OCI-LY1 (cell line): ENCODE results near the gene GMIP.
"Not testable (repeated sequence)": the region's sequence is repeated elsewhere in the genome, so short reads cannot be mapped to it uniquely, and the experiment has no call there.

Experiments used
- H2AFZ ChIP-seq: fragments of 200-600 bp; sonication (generic), shearing (Covaris generic); 2 replicates; pipeline ENCODE4 v1.6.0; 2014; ENCODE audit warnings: antibody characterized with exemption, mild to moderate bottlenecking, low read length
- H3F3A ChIP-seq: fragments of 200-600 bp; sonication (generic), shearing (Covaris generic); 2 replicates; pipeline ENCODE4 v1.6.0; 2014; ENCODE audit warnings: mild to moderate bottlenecking, antibody characterized with exemption, low read length, moderate library complexity; ENCODE audit not compliant: insufficient read depth
- H3K27ac ChIP-seq: fragments of 200-600 bp; sonication (generic); 2 replicates; pipeline ENCODE4 v1.5.1; 2014; ENCODE audit warnings: low read length, mixed run types, mild to moderate bottlenecking, low read depth; ENCODE audit not compliant: poor library complexity, severe bottlenecking
- H3K27me3 ChIP-seq: fragments of 200-600 bp; sonication (generic); 2 replicates; pipeline ENCODE4 v1.6.0; 2014; ENCODE audit warnings: antibody characterized with exemption, mild to moderate bottlenecking, low read length, moderate library complexity; ENCODE audit not compliant: insufficient read depth
- H3K36me3 ChIP-seq: fragments of 200-600 bp; sonication (generic); 2 replicates; pipeline ENCODE4 v1.6.1; 2014; ENCODE audit warnings: mild to moderate bottlenecking, antibody characterized with exemption, low read length, moderate library complexity, mixed read lengths; ENCODE audit not compliant: insufficient read depth
- H3K4me1 ChIP-seq: fragments of 200-600 bp; sonication (generic); 2 replicates; pipeline ENCODE4 v1.5.1; 2014; ENCODE audit warnings: mild to moderate bottlenecking, low read length, moderate library complexity; ENCODE audit not compliant: insufficient read depth, severe bottlenecking
- H3K4me2 ChIP-seq: fragments of 200-600 bp; sonication (generic), shearing (Covaris generic); 2 replicates; pipeline ENCODE4 v1.6.1; 2014; ENCODE audit warnings: low read length
- H3K4me3 ChIP-seq: fragments of 200-600 bp; sonication (generic); 2 replicates; pipeline ENCODE4 v1.5.1; 2014; ENCODE audit warnings: low read length, low read depth, mild to moderate bottlenecking, mixed read lengths; ENCODE audit not compliant: poor library complexity, severe bottlenecking
- H3K79me2 ChIP-seq: fragments of 200-600 bp; shearing (Covaris generic); 2 replicates; pipeline ENCODE4 v1.6.1; 2016; ENCODE audit warnings: mixed run types, low read length, mixed read lengths; ENCODE audit not compliant: insufficient read depth
- H3K9ac ChIP-seq: fragments of 200-600 bp; sonication (generic), shearing (Covaris generic); 2 replicates; pipeline ENCODE4 v1.6.1; 2014; ENCODE audit warnings: mild to moderate bottlenecking, low read length, mixed read lengths
- H3K9me2 ChIP-seq: fragments of 200-600 bp; sonication (generic), shearing (Covaris generic); 2 replicates; pipeline ENCODE4 v1.6.1; 2014; ENCODE audit warnings: low read depth, mild to moderate bottlenecking, low read length, mixed read lengths
- H3K9me3 ChIP-seq: fragments of 200-600 bp; shearing (Covaris generic); 2 replicates; pipeline ENCODE4 v1.6.1; 2014; ENCODE audit warnings: low read length, mixed read lengths
- H4K20me1 ChIP-seq: fragments of 200-600 bp; sonication (generic), shearing (Covaris generic); 2 replicates; pipeline ENCODE4 v1.6.0; 2016; ENCODE audit warnings: mild to moderate bottlenecking, low read length; ENCODE audit not compliant: insufficient read depth
- EZH2 ChIP-seq: fragments of 200-600 bp; sonication (generic), shearing (Covaris generic); IDR thresholded peaks from 2 replicates; pipeline ENCODE4 v1.8.0; 2017; ENCODE audit warnings: borderline replicate concordance, mixed run types, mild to moderate bottlenecking, antibody characterized with exemption, low read length, moderate library complexity, mixed read lengths
- TF ChIP-seq, protein P1 (sequence below): fragments of 200-600 bp; sonication (generic), shearing (Covaris generic); IDR thresholded peaks from 2 replicates; pipeline ENCODE4 v1.5.1; 2017; ENCODE audit warnings: mild to moderate bottlenecking, antibody characterized with exemption, low read length, moderate library complexity, mixed read lengths

Gene GMIP

DNA sequence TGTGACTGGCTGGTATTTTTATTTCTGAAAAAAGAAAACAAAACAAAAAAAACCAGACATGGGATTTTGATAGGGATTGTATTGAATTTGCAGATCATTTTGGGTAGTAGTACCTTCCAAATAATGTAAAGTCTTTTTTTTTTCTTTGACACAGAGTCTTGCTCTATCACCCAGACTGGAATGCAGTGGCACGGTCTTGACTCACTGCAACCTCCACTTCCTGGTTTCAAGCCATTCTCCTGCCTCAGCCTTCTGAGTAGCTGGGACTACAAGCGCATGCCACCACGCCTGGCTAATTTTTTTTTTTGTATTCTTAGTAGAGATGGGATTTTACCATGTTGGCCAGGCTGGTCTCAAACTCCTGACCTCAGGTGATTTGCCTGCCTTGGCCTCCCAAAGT is 29.4 kb upstream of the GMIP start:
- peaks cover 78% of the 10 kb centered on the region for H3K79me2 ChIP-seq
- no peak overlapping the region for H3K9ac ChIP-seq
- peaks cover 80% of the 10 kb centered on the region for H3K36me3 ChIP-seq
- H3K9me2 ChIP-seq, result no peaks in the 10 kb centered on the region
- H2AFZ ChIP-seq, result no peak overlapping the region
- H3F3A ChIP-seq, result no peaks in the 10 kb centered on the region
- peaks cover 15% of the 10 kb centered on the region for H3K4me1 ChIP-seq
- H3K27me3 ChIP-seq, result no peaks in the 10 kb centered on the region
- TF ChIP-seq, protein P1, sequence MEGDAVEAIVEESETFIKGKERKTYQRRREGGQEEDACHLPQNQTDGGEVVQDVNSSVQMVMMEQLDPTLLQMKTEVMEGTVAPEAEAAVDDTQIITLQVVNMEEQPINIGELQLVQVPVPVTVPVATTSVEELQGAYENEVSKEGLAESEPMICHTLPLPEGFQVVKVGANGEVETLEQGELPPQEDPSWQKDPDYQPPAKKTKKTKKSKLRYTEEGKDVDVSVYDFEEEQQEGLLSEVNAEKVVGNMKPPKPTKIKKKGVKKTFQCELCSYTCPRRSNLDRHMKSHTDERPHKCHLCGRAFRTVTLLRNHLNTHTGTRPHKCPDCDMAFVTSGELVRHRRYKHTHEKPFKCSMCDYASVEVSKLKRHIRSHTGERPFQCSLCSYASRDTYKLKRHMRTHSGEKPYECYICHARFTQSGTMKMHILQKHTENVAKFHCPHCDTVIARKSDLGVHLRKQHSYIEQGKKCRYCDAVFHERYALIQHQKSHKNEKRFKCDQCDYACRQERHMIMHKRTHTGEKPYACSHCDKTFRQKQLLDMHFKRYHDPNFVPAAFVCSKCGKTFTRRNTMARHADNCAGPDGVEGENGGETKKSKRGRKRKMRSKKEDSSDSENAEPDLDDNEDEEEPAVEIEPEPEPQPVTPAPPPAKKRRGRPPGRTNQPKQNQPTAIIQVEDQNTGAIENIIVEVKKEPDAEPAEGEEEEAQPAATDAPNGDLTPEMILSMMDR, result no peak
- no peak for TF ChIP-seq EZH2
- H3K27ac ChIP-seq, result no peak overlapping the region
- H3K9me3 ChIP-seq, result peaks cover 27% of the 10 kb centered on the region
- no peaks in the 10 kb centered on the region for H4K20me1 ChIP-seq
- H3K4me2 ChIP-seq, result no peak overlapping the region
- H3K4me3 ChIP-seq, result no peak overlapping the region

- H3K4me2 ChIP-seq, result peak overlapping the region; percentile 76
- H4K20me1 ChIP-seq, result no peaks in the 10 kb centered on the region
- H3K27me3 ChIP-seq, result no peaks in the 10 kb centered on the region
- no peaks in the 10 kb centered on the region for H3F3A ChIP-seq
- H3K4me3 ChIP-seq, result peak overlapping the region; percentile 92
- peaks cover 10% of the 10 kb centered on the region; the same call in 1 of the 2 replicates for H3K9me3 ChIP-seq
- TF ChIP-seq, protein P1, result no peak
- TF ChIP-seq EZH2, result no peak
- peaks cover 53% of the 10 kb centered on the region for H3K36me3 ChIP-seq
- H3K4me1 ChIP-seq, result peaks cover 35% of the 10 kb centered on the region
- H3K9ac ChIP-seq, result peak overlapping the region; percentile 96
- no peak overlapping the region for H2AFZ ChIP-seq
- peak overlapping the region; percentile 93 for H3K27ac ChIP-seq
- peaks cover 57% of the 10 kb centered on the region for H3K79me2 ChIP-seq
- no peaks in the 10 kb centered on the region for H3K9me2 ChIP-seq
These were observed 26.7 kb upstream of the GMIP start for GRCh38 chr19:19670070-19670551.

- Histone ChIP-seq H4K20me1 (no peaks in the 10 kb centered on the region), H3K27ac (peak within 1 kb of the TSS; percentile 93), H3K9me2 (no peaks in the 10 kb centered on the region), H3K27me3 (no peaks in the 10 kb centered on the region), H3K9ac (peak within 1 kb of the TSS; percentile 96), H3K4me1 (peaks cover 40% of the 10 kb centered on the region), H3F3A (no peaks in the 10 kb centered on the region), H3K4me3 (peak within 1 kb of the TSS; percentile 92), H3K36me3 (peaks cover 37% of the 10 kb centered on the region), H3K4me2 (peak within 1 kb of the TSS; percentile 76), H3K9me3 (0 out of 2 replicates have a peak, but pooled peaks cover 7% of the 10 kb centered on the region), H3K79me2 (peaks cover 44% of the 10 kb centered on the region), H2AFZ (no peak within 1 kb of the TSS)
- TF ChIP-seq, protein P1, result no peak
- no peak for TF ChIP-seq EZH2
These were observed 25.0 kb upstream of the GMIP start, which contains the start of gene ZNF101 for GRCh38 chr19:19668230-19669012. TSS of gene ZNF101 (plus strand) at chr19:19668839. CDS start at chr19:19668964, 125 bp downstream.

DNA sequence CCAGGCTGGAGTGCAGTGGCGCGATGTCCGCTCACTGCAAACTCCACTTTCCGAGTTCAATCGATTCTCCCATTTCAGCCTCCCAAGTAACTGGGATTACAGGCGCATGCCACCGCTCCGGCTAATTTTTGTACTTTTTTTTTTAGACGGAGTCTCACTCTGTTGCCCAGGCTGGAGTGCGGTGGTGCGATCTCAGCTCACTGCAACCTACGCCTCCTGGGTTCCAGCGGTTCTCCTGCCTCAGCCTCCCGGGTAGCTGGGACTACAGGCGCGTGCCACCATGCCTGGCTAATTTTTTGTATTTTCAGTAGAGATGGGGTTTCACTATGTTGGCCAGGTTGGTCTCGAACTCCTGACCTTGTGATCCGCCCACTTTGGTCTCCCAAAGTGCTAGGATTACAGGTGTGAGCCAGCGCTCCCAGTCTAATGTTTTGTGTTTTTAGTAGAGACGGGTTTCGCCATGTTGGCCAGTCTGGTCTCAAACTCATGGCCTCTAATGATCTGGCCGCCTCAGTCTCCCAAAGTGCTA is 22.0 kb upstream of the GMIP start:
- H3K9ac ChIP-seq, H3K27me3 ChIP-seq, H3F3A ChIP-seq, H4K20me1 ChIP-seq, H3K9me2 ChIP-seq, H3K4me3 ChIP-seq, H3K9me3 ChIP-seq, H2AFZ ChIP-seq, H3K4me2 ChIP-seq: not testable (repeated sequence)
- peaks cover 18% of the 10 kb centered on the region for H3K36me3 ChIP-seq
- peak overlapping the region; percentile 93 for H3K27ac ChIP-seq
- peaks cover 37% of the 10 kb centered on the region for H3K79me2 ChIP-seq
- H3K4me1 ChIP-seq, result peaks cover 55% of the 10 kb centered on the region
